Measurements from ENCODE around the gene HMCN1.
A peak's percentile ranks its signal among the peaks of the same experiment; 100 is the strongest.

The HMCN1 gene

GRCh38 chr1:186082235-186082937 lies 348.2 kb downstream of the HMCN1 start:
- TF ChIP-seq CREB5 (CRISPR knock-in tag; IDR thresholded peaks at IDR 0.05; ENCODE audit: low read depth) (no peak), ARNTL (CRISPR knock-in tag; IDR thresholded peaks at IDR 0.05; ENCODE audit: borderline replicate concordance, low read depth) (no peak), CSRNP3 (CRISPR knock-in tag; IDR thresholded peaks at IDR 0.05) (no peak), ISL1 (CRISPR knock-in tag; IDR thresholded peaks at IDR 0.05) (no peak), ZNF70 (CRISPR knock-in tag; IDR thresholded peaks at IDR 0.05) (no peak), POU6F1 (CRISPR knock-in tag; IDR thresholded peaks at IDR 0.05; ENCODE audit: borderline replicate concordance, low read depth) (no peak), TCF4 (CRISPR knock-in tag; IDR thresholded peaks at IDR 0.05; ENCODE audit: borderline replicate concordance) (no peak), TOX (CRISPR knock-in tag; IDR thresholded peaks at IDR 0.05; ENCODE audit: borderline replicate concordance) (no peak), ZNF8 (CRISPR knock-in tag; IDR thresholded peaks at IDR 0.05) (no peak), CSDC2 (CRISPR knock-in tag; IDR thresholded peaks at IDR 0.05) (no peak), OSR1 (CRISPR knock-in tag; IDR thresholded peaks at IDR 0.05) (no peak), ZFP30 (CRISPR knock-in tag; IDR thresholded peaks at IDR 0.05) (no peak), RARB (CRISPR knock-in tag; IDR thresholded peaks at IDR 0.05) (no peak), ZNF565 (CRISPR knock-in tag; conservative IDR thresholded peaks at IDR 0.05; ENCODE audit: low read depth) (no peak), BACH2 (CRISPR knock-in tag; IDR thresholded peaks at IDR 0.05; ENCODE audit: borderline replicate concordance) (no peak)
- peak; percentile 45; the same call in 2 of the 3 replicates for ATAC-seq

GRCh38 chr1:186086583-186086982 lies 352.4 kb downstream of the HMCN1 start:
- TF ChIP-seq PATZ1 (CRISPR knock-in tag; IDR thresholded peaks at IDR 0.05; ENCODE audit: borderline replicate concordance), result no peak
- no peak for TF ChIP-seq TSHZ2 (CRISPR knock-in tag; IDR thresholded peaks at IDR 0.05)
- no peak for TF ChIP-seq ZFP30 (CRISPR knock-in tag; IDR thresholded peaks at IDR 0.05)
- TF ChIP-seq ZNF8 (CRISPR knock-in tag; IDR thresholded peaks at IDR 0.05), result no peak
- TF ChIP-seq RARB (CRISPR knock-in tag; IDR thresholded peaks at IDR 0.05), result no peak
- TF ChIP-seq POU6F1 (CRISPR knock-in tag; IDR thresholded peaks at IDR 0.05; ENCODE audit: borderline replicate concordance, low read depth), result no peak
- TF ChIP-seq ZNF565 (CRISPR knock-in tag; conservative IDR thresholded peaks at IDR 0.05; ENCODE audit: low read depth), result no peak
- TF ChIP-seq PPARA (CRISPR knock-in tag; IDR thresholded peaks at IDR 0.05; ENCODE audit: borderline replicate concordance), result no peak
- TF ChIP-seq SNAI2 (CRISPR knock-in tag; IDR thresholded peaks at IDR 0.05), result no peak
- no peak for TF ChIP-seq CSRNP3 (CRISPR knock-in tag; IDR thresholded peaks at IDR 0.05)
- no peak for TF ChIP-seq ZC3H10 (CRISPR knock-in tag; IDR thresholded peaks at IDR 0.05)
- TF ChIP-seq CREB5 (CRISPR knock-in tag; IDR thresholded peaks at IDR 0.05; ENCODE audit: low read depth), result no peak
- no peak for ATAC-seq
